GM21717 (cell line): ENCODE results near the gene ITSN2.

Experiments
- ATAC-seq: cut with Tn5 transposase; IDR thresholded peaks from one replicate; pipeline ENCODE4 v1.9.1; 2021; ENCODE audit warnings: mild to moderate bottlenecking, moderate library complexity; ENCODE audit not compliant: unreplicated experiment

The ITSN2 gene

DNA sequence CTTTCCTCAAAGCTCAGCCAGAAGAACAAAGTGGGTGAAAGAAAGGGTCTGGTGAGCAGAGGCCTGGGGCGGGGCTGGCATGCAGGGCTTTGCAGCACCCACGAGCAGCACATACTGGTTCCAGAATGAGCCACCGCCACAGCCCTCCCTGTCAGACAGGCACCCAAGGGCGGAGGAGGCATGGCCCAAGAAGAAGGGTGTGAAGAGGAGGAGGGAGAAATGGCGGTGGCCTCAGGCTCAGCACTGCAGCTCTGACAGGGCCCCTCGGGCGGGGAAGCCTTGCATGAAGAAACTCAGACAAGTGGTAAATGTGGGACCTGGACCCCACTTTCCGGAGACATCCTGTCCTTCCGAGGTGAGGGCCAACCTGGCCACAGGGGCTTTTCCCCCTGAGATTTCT is 169.8 kb downstream of the ITSN2 start:
- no peak for ATAC-seq

- ATAC-seq: no peak
Observed at GRCh38 chr2:24189551-24189950, 170.8 kb downstream of the ITSN2 start.

DNA sequence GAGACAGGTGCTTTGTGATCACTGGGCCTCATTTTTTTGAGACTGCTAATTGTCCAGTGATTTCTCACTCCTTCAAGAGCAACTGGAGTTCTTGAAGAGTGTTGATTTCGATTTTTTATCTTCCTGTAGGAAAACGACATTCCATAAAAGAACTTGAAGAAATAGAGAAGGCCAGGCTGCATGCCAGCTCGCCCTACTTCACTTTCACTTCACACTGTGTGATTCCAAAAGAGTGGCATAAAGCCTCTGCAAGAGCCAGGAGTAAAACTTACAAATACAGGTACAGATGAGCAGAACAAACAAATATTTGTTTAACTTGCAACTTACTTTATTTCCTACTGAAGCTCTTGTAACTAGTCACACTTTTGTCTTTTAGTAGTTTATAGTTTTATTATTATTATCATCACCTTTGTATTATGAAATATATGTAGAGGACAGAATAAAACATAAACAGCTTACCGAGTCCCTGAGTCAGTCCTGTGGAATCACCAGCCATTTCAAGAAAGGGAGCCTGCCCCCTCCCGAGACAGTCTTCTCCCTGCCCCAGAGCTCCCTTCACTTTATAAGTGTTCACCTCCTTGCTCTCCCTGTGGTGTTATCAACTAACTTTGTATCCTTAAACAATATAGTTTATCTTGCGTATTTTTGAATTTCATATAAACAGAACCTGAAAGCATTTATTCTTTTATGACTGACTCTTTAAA is 176.8 kb downstream of the ITSN2 start:
- ATAC-seq: no peak

GRCh38 chr2:24182507-24182906 is 177.8 kb downstream of the ITSN2 start:
- no peak for ATAC-seq

DNA sequence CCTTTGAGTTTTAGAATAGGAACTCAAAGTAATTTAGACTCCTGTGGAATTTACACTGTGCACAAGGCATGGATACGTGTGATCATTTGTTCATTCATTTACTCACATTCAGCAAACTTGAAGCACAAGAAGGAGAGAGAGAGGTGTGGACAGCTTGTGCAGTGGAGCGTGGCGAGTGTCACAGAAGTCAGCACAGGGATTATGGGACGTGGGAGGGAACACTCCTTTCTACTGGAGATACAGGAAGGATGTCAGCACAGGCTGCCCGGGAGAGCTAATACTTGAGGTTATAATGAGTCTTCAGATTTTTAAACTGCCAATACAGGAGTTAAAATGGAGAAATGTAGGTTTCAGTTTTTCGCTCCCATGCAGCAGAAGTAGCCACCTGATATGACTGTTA is 178.5 kb downstream of the ITSN2 start:
- no peak for ATAC-seq

DNA sequence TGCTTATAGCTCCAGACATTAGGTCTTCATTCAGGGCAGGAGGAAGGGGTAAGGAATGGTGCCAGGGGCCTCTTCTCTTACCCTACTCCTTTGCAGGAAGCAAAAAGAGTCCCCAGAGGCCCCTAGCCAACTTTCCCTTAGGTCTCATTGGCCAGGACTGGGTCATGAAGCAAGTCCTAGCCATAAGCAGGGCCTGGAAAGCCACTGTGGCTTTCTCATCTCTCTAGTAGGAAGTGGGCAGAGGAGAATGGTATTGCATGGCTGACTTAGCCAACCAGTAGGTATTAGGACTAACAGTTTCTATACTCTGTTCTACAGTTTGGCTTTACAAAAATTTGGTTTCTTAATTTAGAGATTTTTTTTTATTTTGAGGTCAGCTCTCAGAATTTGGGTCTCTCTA is 180.7 kb downstream of the ITSN2 start:
- ATAC-seq: peak; percentile 58

- no peak for ATAC-seq
Observed at GRCh38 chr2:24176326-24176725, 184.0 kb downstream of the ITSN2 start.

DNA sequence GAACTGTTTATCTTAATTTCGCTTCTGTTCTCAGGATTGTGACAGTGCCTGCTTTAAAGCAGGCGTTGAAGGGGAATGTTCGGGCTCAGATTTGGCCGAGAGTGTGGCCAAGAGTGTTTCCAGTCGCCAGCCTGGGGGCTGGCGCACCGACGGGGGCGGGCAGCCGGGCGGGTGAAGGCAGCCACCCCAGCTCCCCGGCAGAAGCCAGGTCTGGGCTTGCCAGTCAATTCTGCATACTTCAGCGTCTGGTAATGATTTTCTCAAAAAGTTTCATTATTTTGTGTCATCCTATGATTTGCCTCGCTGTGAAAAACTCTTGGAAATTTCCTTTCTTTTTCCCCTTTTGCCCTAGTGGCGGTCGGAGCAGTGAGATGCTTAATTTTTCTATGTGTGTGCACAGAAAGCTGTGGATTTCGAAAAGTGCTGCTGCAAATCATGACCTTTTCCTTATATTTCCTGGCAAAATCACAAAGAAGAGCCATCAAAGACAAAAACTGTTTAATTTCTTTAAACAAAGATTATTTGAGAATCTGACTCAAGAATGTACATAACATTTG is 184.6 kb downstream of the ITSN2 start:
- ATAC-seq: no peak

DNA sequence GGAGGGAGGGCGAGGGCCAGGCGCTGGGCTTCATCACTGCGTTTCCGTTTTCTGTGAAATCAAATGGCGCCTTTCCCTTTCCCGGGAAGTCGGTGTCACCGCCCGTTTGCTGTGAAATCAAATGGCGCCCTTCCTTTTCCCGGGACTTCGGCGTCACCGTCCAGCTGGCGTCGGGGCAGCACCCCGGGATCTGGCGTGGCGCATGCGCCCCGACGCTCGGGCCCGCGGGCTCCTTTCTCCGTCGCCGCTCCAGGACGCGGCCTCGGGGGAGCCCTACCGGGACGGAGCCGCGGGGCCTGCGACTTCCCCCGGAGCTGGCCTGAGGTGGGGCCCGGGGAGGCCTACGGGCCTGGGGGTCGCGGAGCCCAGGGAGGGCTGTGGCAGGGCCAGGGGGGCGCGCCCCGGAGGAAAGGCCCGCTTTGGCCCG is 185.5 kb downstream of the ITSN2 start, which contains the start of gene FAM228A:
Gene FAM228A (plus strand): TSS at position 203 of the 427 bp plus-strand sequence. CDS start 428 bp downstream, outside the sequence.
- ATAC-seq: no peak

GRCh38 chr2:24169023-24169422 is 191.3 kb downstream of the ITSN2 start:
- ATAC-seq: no peak

DNA sequence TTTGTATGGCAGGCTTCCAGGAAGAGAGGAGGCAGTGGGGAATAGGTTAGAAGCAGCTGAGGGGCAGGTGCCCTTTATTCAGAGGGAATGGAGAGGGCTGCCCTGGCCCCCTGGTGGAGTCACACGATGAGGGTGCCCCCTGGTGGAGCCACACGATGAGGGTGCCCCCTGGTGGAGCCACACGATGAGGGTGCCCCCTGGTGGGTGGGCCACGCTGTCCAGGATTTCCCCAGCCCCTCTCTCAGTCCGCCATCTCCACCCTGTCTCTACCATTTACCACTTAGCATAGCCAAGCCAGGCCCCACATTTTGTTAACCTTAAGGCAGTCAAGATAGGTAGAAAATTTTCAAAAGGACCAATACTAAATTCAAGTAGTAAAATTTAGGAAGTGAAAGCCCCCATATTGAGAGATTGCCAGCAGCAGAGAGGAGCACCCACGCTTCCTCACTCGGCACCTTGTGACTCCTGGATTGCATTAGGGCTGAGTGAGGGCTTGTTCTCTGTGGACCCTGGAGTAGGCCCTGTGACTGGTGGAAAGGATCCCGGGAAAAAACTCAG is 195.8 kb downstream of the ITSN2 start:
- peak; percentile 85 for ATAC-seq

DNA sequence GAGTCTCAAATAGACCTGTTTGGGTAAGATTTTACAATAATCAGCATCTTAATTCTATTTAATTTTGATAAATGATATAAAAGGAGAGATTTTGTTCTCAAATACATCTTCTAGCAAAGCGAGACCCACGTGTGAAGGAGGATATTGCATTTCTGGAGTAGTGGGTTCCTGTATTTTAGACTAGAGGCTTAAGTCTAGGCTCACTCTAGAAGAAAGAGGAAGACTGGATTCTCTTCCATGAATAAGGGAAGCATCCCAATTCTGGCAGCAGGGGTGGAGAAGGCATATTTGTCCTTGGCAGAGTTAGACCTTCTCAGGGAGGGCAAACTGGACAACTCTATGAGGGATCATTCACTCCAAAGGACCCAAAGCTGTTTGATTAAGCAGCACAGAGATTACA is 196.7 kb downstream of the ITSN2 start:
- ATAC-seq: no peak

DNA sequence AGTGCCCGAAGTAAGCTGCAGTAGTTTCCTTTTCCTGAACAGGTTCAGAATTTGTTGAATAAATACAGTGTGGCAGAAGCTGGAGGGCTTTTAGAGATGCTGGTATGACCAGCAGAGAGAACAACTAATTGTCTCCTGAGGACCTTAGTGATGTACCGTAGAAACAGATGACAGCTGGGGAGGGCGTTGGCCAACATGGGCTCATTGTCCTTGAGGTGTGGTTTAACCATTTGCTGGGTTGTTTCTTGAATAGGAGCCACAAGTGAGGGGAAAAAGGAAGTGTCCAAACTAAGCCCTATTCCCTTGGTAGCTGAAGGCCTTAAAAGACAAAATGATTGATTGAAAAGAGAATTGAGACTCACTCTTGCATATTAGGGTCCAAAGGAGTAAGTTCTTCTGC is 197.2 kb downstream of the ITSN2 start:
- ATAC-seq: no peak

DNA sequence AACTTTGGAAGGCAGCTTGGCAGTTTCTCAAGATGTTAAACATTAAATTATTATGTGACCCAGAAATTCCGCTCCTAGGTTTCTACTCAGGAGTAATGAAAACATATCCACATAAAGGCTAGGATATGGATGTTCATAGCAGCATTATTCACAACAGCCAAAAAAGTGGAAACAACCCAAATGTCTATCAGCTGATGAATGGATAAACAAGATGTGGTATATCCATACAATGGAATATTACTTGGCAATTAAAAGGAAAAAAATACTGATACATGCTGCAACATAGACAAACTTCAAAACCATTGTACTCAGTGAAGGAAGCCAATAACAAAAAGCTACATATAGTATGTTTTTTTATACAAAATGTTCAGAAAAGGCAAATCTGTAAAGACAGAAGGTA is 197.8 kb downstream of the ITSN2 start:
- no peak for ATAC-seq

- no peak for ATAC-seq
Observed at GRCh38 chr2:24160761-24161160, 199.6 kb downstream of the ITSN2 start.

- ATAC-seq: no peak
Observed at GRCh38 chr2:24159708-24160107, 200.6 kb downstream of the ITSN2 start.

GRCh38 chr2:24158131-24158530 is 202.2 kb downstream of the ITSN2 start:
- ATAC-seq: no peak

GRCh38 chr2:24153478-24153877 is 206.9 kb downstream of the ITSN2 start:
- ATAC-seq: no peak
